Measurements from ENCODE around the gene KDELR1. TPM values are rescaled to one million over a fixed set of nuclear protein-coding genes. Genes with fewer than 3 reads are reported as not detected.

The KDELR1 gene
- total RNA-seq, 1 experiment from 2014 or later: 375 TPM

GRCh38 chr19:48338253-48338755 lies 53.0 kb downstream of the KDELR1 start:
- ChIA-PET POLR2A (interaction anchor here (1.3 kb wide), 1 partner anchor 17 kb away, joined by 3 read pairs; no protein-coding TSS in a partner anchor), CTCF (no interaction called here)
- no peak for DNase-seq
- no peaks in the 10 kb centered on the region for H3K36me3 ChIP-seq (ENCODE audit: control insufficient read depth, insufficient read depth, low read length)
- intact Hi-C loops (cut with micrococcal nuclease; ENCODE audit: unreplicated experiment): no loop called here
- Mint-ChIP-seq H3K9me3 (ENCODE audit: unreplicated experiment) (no peaks in the 10 kb centered on the region), H3K27me3 (ENCODE audit: insufficient read depth, unreplicated experiment) (no peaks in the 10 kb centered on the region), H3K36me3 (ENCODE audit: insufficient read depth, unreplicated experiment) (peaks cover 14% of the 10 kb centered on the region), H3K4me3 (ENCODE audit: unreplicated experiment) (no peak overlapping the region), H3K4me1 (ENCODE audit: low read depth, unreplicated experiment) (peaks cover 10% of the 10 kb centered on the region), H3K27ac (ENCODE audit: unreplicated experiment) (no peak overlapping the region)
- TF ChIP-seq, protein P1, sequence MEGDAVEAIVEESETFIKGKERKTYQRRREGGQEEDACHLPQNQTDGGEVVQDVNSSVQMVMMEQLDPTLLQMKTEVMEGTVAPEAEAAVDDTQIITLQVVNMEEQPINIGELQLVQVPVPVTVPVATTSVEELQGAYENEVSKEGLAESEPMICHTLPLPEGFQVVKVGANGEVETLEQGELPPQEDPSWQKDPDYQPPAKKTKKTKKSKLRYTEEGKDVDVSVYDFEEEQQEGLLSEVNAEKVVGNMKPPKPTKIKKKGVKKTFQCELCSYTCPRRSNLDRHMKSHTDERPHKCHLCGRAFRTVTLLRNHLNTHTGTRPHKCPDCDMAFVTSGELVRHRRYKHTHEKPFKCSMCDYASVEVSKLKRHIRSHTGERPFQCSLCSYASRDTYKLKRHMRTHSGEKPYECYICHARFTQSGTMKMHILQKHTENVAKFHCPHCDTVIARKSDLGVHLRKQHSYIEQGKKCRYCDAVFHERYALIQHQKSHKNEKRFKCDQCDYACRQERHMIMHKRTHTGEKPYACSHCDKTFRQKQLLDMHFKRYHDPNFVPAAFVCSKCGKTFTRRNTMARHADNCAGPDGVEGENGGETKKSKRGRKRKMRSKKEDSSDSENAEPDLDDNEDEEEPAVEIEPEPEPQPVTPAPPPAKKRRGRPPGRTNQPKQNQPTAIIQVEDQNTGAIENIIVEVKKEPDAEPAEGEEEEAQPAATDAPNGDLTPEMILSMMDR (IDR thresholded peaks at IDR 0.05; ENCODE audit: insufficient read depth in 1 of 2, low read depth in 1 of 2, low read length in 1 of 2, severe bottlenecking in 1 of 2, unreplicated experiment in 1 of 2): no peak
- no peaks in the 10 kb centered on the region for H3K9me3 ChIP-seq
- H3K4me1 ChIP-seq: no peaks in the 10 kb centered on the region
- H3K4me3 ChIP-seq (ENCODE audit: low read depth, low read length): no peak overlapping the region
- no peaks in the 10 kb centered on the region for H3K27me3 ChIP-seq (replicated peaks; ENCODE audit: control insufficient read depth, insufficient read depth, low read length)
- no TSS peak for BruUV-seq (replicated peaks)

DNA sequence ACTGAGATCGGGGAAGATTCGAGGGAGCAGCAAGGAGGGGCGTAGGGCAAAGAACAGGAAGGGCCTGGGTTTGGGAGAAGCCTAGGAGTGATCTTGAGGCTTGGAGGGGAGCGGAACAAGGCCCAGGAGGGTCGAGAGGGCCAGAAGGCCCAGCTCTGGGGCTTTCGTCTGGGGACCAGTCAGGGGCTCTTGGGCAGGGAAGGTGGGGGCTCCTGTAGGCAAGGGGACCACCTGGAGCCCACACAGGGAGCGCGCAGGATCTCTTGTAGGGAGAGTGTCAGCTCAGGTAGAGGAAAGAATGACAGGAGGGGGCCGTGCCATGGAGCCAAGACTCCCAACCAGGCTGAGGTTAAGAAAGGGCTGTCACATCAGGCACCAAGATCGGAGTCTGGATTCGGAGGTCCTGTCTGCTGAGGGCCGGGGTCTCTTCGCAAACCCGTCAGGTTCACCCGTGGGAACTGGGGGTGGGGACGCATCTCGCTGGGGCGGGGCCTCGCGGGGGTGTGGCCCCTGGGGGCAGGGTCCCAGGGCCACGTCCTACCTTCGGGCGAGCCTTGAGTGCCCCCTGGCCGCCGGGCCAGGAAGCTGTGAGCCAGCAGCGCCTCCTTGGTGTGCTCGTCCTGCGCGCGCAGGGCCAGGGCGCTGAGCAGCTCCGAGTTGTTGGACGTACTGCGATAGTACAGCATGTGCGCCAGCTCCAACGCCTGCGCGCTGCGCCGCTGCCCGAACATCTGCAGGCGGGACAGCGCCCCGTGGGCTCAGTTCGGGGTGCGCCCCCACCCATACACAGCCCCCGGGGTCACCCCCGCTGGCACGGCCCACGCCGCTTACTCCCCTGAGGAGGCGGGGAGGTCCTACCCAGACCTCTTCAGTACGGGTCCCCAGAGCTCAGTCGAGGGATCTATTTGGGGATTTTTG lies 57.6 kb downstream of the KDELR1 start:
- Histone ChIP-seq H3K9me3 (no peaks in the 10 kb centered on the region), H3K36me3 (ENCODE audit: control insufficient read depth, insufficient read depth, low read length) (no peaks in the 10 kb centered on the region), H3K27me3 (replicated peaks; ENCODE audit: control insufficient read depth, insufficient read depth, low read length) (no peaks in the 10 kb centered on the region), H3K4me3 (ENCODE audit: low read depth, low read length) (peak overlapping the region; percentile 54), H3K4me1 (peaks cover 5% of the 10 kb centered on the region)
- Mint-ChIP-seq H3K27me3 (ENCODE audit: insufficient read depth, unreplicated experiment) (no peaks in the 10 kb centered on the region), H3K9me3 (ENCODE audit: unreplicated experiment) (no peaks in the 10 kb centered on the region), H3K4me3 (ENCODE audit: unreplicated experiment) (peak overlapping the region; percentile 80), H3K36me3 (ENCODE audit: insufficient read depth, unreplicated experiment) (peaks cover 53% of the 10 kb centered on the region), H3K4me1 (ENCODE audit: low read depth, unreplicated experiment) (peaks cover 25% of the 10 kb centered on the region), H3K27ac (ENCODE audit: unreplicated experiment) (peak overlapping the region; percentile 89)
- POLR2A ChIA-PET: interaction anchor here (0.5 to 3.2 kb wide), 16 partner anchors 12 to 1328 kb away, joined by 3 to 65 read pairs (median 4); partner anchors contain the start of genes GRWD1, KDELR1, SYNGR4 and TMEM143
- TF ChIP-seq, protein P1 (IDR thresholded peaks at IDR 0.05; ENCODE audit: insufficient read depth in 1 of 2, low read depth in 1 of 2, low read length in 1 of 2, severe bottlenecking in 1 of 2, unreplicated experiment in 1 of 2): peak; percentile 82 to 95
- CTCF ChIA-PET: interaction anchor here (0.6 to 3.2 kb wide), 42 partner anchors 11 to 1995 kb away, joined by 3 to 76 read pairs (median 5); partner anchors contain the start of genes CARD8, GRIN2D, KDELR1 and RPL18
- intact Hi-C loops (cut with micrococcal nuclease; ENCODE audit: unreplicated experiment): loop anchor here (1.0 to 5.0 kb wide), 4 partner anchors 12 to 254 kb away; a partner anchor contains a TSS
- peak; percentile 94 to 95 for DNase-seq
- BruUV-seq (replicated peaks): no TSS peak
